Myocyte (in vitro differentiated cells): ENCODE results near the gene NR1H2. TPM values are rescaled to one million over a fixed set of nuclear protein-coding genes. Genes with fewer than 3 reads are reported as not detected.
"Not testable (repeated sequence)": the region's sequence is repeated elsewhere in the genome, so short reads cannot be mapped to it uniquely, and the experiment has no call there.

Experiments
- DNase-seq: peaks from one replicate; pipeline ENCODE4 v3.0.0-alpha.2; 2012; ENCODE audit warnings: low read depth
- total RNA-seq: library from RNA; depleted of rRNA; stranded (reverse); fragments of >200 nt; gene quantifications from 2 replicates; pipeline ENCODE4 v1.2.3, GENCODE V29; 2014

Gene NR1H2
- total RNA-seq, 1 donor from 2014 or later: 70.3 TPM

GRCh38 chr19:50377517-50377916, 1.3 kb downstream of the NR1H2 start:
- DNase-seq: no peak

DNA sequence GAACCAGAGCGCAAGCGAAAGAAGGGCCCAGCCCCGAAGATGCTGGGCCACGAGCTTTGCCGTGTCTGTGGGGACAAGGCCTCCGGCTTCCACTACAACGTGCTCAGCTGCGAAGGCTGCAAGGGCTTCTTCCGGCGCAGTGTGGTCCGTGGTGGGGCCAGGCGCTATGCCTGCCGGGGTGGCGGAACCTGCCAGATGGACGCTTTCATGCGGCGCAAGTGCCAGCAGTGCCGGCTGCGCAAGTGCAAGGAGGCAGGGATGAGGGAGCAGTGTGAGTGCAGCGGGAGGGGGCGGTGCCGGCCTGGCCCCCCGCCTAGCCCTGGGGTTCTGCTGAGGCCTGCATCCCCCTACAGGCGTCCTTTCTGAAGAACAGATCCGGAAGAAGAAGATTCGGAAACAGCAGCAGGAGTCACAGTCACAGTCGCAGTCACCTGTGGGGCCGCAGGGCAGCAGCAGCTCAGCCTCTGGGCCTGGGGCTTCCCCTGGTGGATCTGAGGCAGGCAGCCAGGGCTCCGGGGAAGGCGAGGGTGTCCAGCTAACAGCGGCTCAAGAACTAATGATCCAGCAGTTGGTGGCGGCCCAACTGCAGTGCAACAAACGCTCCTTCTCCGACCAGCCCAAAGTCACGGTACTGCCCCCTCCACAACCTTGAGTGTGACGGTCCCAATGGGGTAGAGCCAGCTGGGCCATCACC, 2.1 kb downstream of the NR1H2 start:
- DNase-seq: no peak

DNA sequence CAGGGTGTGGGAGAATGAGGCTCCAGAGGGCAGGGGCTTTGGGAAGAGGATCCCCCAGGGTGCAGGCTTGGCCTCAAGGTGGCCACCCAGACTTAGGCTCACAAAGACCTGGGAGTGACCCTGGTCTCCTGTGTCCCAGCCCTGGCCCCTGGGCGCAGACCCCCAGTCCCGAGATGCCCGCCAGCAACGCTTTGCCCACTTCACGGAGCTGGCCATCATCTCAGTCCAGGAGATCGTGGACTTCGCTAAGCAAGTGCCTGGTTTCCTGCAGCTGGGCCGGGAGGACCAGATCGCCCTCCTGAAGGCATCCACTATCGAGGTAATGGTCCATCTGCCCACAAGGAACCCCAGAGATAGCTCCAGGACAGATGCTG, 2.6 kb downstream of the NR1H2 start:
- DNase-seq: no peak

- no peak for DNase-seq
These were observed 3.3 kb downstream of the NR1H2 start for GRCh38 chr19:50379602-50380001.

- no peak for DNase-seq
These were observed 3.9 kb downstream of the NR1H2 start for GRCh38 chr19:50380137-50380536.

- DNase-seq: no peak
These were observed 4.5 kb downstream of the NR1H2 start for GRCh38 chr19:50380751-50381151.

GRCh38 chr19:50381881-50382729, 5.8 kb downstream of the NR1H2 start:
- no peak for DNase-seq

DNA sequence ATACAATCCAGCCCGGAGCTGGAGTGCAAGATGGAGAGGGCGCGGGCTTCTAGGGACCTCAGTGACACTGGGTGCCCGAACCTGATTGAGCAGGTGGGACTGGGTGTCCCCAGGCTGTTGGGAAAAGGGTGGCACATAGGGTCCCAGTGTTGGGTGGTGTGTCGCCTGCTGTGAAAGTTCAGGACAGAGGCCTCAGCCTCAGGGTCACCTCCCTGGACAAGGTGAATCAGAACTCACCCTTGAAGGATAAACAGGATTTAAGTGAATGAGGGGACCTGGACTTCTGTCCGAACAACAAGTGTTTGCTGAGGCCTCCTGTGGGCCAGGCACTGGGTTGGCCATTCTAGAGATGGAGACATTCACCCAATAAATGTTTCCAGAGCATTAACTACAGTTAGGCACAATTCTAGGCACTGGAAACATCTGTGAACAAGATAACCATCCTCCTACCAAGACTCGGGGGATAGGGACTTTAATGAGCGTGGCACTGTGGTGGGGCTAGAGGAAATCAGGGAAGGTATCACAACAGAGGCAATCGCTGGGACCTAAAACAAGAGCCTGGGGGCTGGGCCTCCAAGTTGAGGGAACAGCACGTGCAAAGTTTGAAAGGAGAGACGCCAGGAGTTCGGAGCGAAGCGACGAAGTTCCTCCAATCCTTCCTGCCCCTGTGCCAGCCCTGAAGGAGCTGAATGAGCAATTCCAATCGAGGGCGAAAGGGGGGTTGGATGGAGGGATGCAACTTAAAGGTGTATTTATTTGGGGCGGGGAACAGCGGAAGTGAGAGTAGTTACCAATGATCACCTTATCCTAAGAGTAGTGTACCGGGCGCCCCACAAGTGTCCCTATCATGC, 7.0 kb downstream of the NR1H2 start:
- DNase-seq: no peak

DNA sequence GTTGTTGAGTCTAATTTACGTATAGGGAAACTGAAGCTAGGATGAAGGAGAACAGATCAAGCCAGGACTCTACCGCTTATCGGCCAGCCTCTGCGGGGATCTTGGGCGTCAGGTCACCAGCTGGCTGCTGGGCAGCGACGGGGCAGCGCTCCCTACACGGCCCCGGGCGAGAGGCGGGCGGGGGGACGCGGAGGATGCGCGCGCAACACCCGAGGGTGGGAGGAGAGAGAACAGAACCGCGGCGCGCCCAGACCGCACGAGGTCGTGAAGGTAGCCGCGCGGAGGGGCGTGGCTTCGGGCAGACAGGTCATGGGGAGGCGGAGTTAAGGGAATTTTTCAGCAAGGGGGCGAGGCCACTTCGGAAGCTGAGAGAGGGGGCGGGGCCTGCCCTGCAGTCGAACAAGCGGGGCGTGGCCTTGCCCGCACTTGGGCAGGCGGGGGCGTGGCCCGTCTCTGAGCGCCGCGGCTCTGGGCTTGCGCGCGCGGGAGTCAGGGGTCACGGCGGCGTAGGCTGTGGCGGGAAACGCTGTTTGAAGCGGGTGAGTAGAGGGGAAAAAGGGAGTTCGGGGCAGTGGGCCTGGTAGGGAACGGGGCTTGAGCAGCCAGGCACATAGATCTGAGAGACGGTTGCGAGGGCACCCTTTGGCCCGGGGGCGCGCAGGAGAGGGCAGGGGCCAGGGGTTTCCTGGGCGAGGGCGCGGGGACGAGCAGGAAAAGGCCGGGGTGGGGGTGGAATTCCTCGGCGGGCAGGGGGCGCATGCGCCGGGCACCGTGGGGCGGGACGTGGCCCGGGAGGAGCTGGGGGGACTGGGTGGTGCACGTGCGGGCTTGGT, 7.8 kb downstream of the NR1H2 start, which contains the start of gene POLD1:
Gene POLD1 (plus strand): TSS at position 496 of the 833 bp plus-strand sequence. CDS start 14,505 bp downstream, outside the sequence.
- peak; percentile 95 for DNase-seq

DNA sequence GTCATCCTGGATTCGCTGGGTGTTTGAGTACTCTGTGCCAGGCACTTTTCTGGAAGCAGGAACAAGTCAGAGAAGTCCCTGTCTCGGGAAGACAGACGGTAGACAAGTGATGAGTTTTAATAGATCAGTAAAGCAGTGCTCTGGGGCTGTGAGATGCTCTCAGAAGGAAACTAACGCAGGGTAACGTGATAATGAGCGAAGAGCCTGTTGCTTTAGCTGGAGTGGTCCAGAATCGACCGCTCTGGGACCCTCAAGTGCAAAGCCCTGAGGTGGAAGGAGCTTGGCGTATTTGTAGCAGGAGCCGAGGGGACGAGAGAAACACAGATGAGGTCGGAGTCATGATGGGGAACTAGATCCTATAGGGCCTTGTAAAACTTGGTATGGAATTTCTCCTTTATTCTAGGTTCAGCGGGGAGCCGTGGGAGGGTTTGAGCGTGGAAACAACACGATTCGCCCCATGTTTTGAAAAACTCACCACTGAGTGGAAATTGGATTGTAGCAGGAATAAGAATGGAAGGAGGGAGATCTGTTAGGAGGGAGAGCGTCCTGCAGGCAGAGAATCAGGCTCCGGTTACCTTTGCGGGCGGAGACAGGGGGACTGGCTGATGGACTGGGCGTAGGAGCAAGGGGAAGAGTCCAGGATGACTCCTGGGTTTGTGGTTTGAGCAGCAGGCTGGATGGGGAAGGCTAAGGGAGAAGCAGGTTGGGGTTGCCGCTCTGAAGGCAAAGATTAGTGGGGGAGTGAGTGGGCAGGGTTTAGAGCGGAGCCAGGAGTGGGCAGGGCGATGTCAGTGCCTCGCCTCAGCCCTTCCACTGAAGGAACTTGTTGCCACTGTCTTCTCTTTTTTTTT, 8.7 kb downstream of the NR1H2 start:
- peak; percentile 14 for DNase-seq

GRCh38 chr19:50387176-50387867, 11.1 kb downstream of the NR1H2 start:
- no peak for DNase-seq

DNA sequence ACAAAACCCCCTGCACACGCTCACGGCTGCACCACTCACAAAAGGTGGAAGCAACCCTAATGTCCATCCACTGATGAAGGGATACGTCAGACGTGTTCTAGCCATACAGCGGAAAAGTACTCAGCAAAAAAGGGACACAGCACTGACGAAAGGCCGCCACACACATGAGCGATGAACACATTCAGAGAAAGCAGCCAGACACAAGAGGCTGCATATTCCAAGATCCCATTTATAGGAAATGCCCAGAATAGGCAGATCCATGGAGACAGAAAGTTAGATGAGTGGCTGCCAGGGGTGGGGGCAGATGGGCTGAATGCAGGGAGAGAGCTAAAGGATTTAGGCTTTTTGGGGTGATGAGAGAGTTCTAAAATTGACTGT, 11.6 kb downstream of the NR1H2 start:
- no peak for DNase-seq

DNA sequence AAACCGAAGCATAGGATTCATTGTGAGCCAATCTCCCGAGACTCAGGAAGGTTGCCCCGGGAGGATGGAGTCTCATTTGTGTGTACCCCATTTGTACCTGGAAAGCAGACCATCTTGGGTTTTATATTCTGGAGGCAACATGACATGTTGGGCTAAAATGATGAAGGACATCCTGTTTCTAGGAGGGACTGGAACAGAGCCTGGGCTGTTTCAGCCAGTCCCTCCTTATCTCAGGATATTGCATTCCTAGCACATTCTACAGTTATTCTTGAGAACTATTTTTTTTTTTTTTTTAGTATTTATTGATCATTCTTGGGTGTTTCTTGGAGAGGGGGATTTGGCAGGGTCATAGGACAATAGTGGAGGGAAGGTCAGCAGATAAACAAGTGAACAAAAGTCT, 14.0 kb downstream of the NR1H2 start:
- DNase-seq: not testable (repeated sequence)

DNA sequence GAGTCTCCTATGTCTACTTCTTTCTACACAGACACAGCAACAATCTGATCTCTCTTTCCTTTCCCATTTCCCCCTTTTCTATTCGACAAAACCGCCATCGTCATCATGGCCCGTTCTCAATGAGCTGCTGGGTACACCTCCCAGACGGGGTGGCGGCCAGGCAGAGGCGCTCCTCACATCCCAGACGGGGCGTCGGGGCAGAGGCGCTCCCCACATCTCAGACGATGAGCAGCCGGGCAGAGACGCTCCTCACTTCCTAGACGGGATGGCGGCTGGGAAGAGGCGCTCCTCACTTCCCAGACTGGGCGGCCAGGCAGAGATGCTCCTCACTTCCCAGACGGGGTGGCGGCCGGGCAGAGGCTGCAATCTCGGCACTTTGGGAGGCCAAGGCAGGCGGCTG, 14.7 kb downstream of the NR1H2 start:
- not testable (repeated sequence) for DNase-seq

DNA sequence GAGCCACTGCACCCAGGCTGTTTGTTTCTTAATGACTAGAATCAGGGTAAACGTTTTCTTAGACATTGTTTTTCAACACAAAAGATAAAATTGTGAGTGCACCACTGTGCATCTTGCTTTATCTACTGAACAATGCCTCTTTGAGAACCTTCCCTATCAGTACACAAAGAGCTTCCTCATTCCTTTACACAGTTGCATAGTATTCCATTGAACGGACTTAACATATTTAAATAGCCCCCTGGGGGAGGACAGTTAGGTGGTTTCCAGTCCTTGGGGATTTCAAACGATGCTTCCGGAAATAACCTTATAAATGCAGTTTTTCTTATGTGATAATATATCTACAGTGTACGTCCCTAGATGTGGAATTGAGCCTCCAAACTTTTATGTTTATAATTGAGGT, 16.5 kb downstream of the NR1H2 start:
- no peak for DNase-seq

DNA sequence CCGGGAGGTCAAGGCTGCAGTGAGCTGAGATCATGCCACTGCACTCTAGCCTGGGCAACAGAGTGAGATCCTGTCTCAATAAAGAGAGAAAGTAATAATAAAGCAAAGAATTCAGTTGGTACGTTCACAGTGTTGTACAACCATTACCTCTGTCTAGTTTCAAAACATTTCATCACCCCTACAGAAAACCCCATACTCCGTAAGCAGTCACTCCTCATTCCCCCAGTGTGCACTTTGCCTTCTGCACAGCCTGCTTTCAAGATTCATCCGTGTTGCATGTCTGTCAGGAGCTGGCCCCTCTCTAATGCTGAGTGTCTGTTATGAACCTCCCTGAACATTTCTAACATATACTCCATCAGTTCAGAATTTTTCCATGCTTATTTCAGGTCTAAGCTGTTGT, 17.3 kb downstream of the NR1H2 start:
- DNase-seq: no peak

DNA sequence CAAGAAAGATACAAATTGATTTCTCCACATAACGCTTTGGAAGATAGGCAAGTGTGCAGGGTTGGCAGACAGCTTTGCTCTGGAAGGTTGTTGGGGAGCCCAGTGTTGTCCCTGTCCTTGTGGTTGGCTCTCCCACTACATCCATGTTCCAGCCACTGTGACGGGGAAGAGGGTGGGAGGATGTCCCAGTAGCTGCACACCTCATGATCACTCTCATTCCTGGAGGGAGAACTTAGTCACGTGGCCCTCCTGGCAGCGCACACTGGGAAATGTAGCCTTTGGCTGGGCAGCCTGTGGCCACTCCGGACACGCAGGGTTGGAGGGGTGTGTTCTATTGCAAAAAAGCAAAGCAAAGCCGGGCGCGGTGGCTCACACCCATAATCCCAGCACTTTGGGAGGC, 17.8 kb downstream of the NR1H2 start:
- no peak for DNase-seq

GRCh38 chr19:50398675-50399367, 22.6 kb downstream of the NR1H2 start:
- DNase-seq: no peak

DNA sequence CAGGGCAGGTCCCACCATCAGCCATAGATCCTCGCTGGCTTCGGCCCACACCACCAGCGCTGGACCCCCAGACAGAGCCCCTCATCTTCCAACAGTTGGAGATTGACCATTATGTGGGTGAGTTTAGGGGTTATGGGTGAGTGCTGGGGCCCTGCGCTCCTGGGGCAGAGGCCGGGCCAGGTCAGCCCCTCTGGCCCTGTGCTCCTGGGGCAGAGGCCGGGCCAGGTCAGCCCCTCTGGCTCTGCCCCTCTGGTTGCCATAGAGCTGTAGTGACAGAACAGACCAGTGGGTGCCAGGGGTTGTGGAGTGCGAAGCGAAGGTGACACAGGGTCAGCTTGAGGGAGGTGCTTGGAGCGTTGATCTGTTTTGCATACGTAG, 23.1 kb downstream of the NR1H2 start:
- DNase-seq: no peak
